ENCODE data around the gene LYZ. TPM values are rescaled to one million over a fixed set of nuclear protein-coding genes. Genes with fewer than 3 reads are reported as not detected.
A peak's percentile ranks its signal among the peaks of the same experiment; 100 is the strongest.

LYZ gene
- total and polyA plus RNA-seq, 8 donors, result 44.5 to 394 (median 63.6) TPM

GRCh38 chr12:69343357-69343756 is 4.8 kb upstream of the LYZ start:
- H3K9me3 ChIP-seq, result no peaks in the 10 kb centered on the region
- H3K4me3 ChIP-seq, result no peak overlapping the region
- H3K27ac ChIP-seq, result peak overlapping the region in 1 of 2 donors; percentile 71
- no peaks in the 10 kb centered on the region for H3K27me3 ChIP-seq
- TF ChIP-seq CTCF (IDR thresholded peaks at IDR 0.05), result no peak
- H3K36me3 ChIP-seq, result no peaks in the 10 kb centered on the region
- intact Hi-C loops (cut with DNase I), result no loop called here
- H3K4me1 ChIP-seq, result peaks cover 5 to 75% of the 10 kb centered on the region in 2 donors
- ATAC-seq (peak; percentile 11), DNase-seq (no peak)

GRCh38 chr12:69343885-69344612 is 4.1 kb upstream of the LYZ start:
- Histone ChIP-seq H3K27ac (peak overlapping the region in 1 of 2 donors; percentile 71), H3K4me1 (peaks cover 5 to 68% of the 10 kb centered on the region in 2 donors), H3K4me3 (no peak overlapping the region), H3K27me3 (no peaks in the 10 kb centered on the region), H3K36me3 (no peaks in the 10 kb centered on the region), H3K9me3 (no peaks in the 10 kb centered on the region)
- no peak for DNase-seq
- no peak for ATAC-seq
- TF ChIP-seq CTCF (IDR thresholded peaks at IDR 0.05), result no peak
- intact Hi-C loops (cut with DNase I), result no loop called here

GRCh38 chr12:69345077-69345476 is 3.1 kb upstream of the LYZ start:
- H3K4me1 ChIP-seq, result peaks cover 5 to 63% of the 10 kb centered on the region in 2 donors
- intact Hi-C loops (cut with DNase I), result no loop called here
- ATAC-seq, result no peak

GRCh38 chr12:69345742-69346141 is 2.4 kb upstream of the LYZ start:
- no peak for TF ChIP-seq CTCF (IDR thresholded peaks at IDR 0.05)
- no peak for ATAC-seq
- intact Hi-C loops (cut with DNase I), result no loop called here

More at GRCh38 chr12:69345077-69345476, 3.1 kb upstream of the LYZ start:
- DNase-seq, result no peak
- no peak overlapping the region for H3K27ac ChIP-seq
- H3K27me3 ChIP-seq, result no peaks in the 10 kb centered on the region
- no peak overlapping the region for H3K4me3 ChIP-seq
- TF ChIP-seq CTCF (IDR thresholded peaks at IDR 0.05), result no peak
- H3K36me3 ChIP-seq, result no peaks in the 10 kb centered on the region
- no peaks in the 10 kb centered on the region for H3K9me3 ChIP-seq

GRCh38 chr12:69350002-69350626 is 1.9 kb downstream of the LYZ start:
- Histone ChIP-seq H3K9me3 (no peaks in the 10 kb centered on the region), H3K4me1 (peaks cover 0 to 40% of the 10 kb centered on the region in 2 donors), H3K4me3 (peak overlapping the region in 1 of 2 donors; percentile 40), H3K36me3 (no peaks in the 10 kb centered on the region), H3K27me3 (no peaks in the 10 kb centered on the region), H3K27ac (peak overlapping the region in 1 of 2 donors; percentile 89)
- intact Hi-C loops (cut with DNase I), result no loop called here
- DNase-seq, result no peak
- TF ChIP-seq CTCF (IDR thresholded peaks at IDR 0.05), result no peak
- ATAC-seq, result no peak

More at GRCh38 chr12:69345742-69346141, 2.4 kb upstream of the LYZ start:
- no peak overlapping the region for H3K4me3 ChIP-seq
- H3K27me3 ChIP-seq, result no peaks in the 10 kb centered on the region
- H3K4me1 ChIP-seq, result peaks cover 5 to 63% of the 10 kb centered on the region in 2 donors
- H3K36me3 ChIP-seq, result no peaks in the 10 kb centered on the region
- no peaks in the 10 kb centered on the region for H3K9me3 ChIP-seq
- no peak for DNase-seq
- H3K27ac ChIP-seq, result no peak overlapping the region

Measured in left lung (tissue), 10 donors.